Measurements from ENCODE around the gene ULK4.
"Not testable (repeated sequence)": the region's sequence is repeated elsewhere in the genome, so short reads cannot be mapped to it uniquely, and the experiment has no call there.

Gene ULK4

GRCh38 chr3:41290736-41291135 lies 671.2 kb downstream of the ULK4 start:
- no peak for DNase-seq

- no peak for DNase-seq
These were observed 671.6 kb downstream of the ULK4 start for GRCh38 chr3:41290306-41290705.

GRCh38 chr3:41288785-41289184 lies 673.1 kb downstream of the ULK4 start:
- no peak for DNase-seq

GRCh38 chr3:41286305-41286704 lies 675.6 kb downstream of the ULK4 start:
- DNase-seq: no peak

GRCh38 chr3:41284934-41285333 lies 677.0 kb downstream of the ULK4 start:
- not testable (repeated sequence) for DNase-seq

DNA sequence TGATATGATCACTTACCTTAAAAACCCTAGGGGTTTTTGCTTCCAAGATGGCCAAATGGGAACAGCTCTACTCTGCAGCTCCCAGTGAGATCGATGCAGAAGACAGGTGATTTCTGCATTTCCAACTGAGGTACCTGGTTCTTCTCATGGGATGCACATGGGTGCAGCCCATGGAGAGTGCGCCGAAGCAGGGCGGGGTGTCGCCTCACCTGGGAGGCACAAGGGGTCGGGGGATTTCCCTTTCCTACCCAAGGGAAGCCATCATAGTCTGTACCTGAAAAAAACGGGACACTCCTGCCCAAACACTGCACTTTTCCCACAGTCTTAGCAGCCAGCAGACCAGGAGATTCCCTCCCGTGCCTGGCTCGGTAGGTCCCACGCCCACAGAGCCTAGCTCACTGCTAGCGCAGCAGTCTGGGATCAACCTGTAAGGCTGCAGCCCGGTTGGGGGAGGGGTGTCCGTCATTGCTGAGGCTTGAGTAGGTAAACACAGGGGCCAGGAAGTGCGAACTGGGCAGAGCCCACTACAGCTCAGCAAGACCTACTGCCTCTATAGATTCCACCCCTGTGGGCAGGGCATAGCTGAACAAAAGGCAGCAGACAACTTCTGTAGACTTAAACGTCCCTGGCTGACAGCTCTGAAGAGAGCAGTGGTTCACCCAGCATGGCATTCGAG lies 684.0 kb downstream of the ULK4 start:
- no peak for DNase-seq

GRCh38 chr3:41276191-41276590 lies 685.7 kb downstream of the ULK4 start:
- no peak for DNase-seq

DNA sequence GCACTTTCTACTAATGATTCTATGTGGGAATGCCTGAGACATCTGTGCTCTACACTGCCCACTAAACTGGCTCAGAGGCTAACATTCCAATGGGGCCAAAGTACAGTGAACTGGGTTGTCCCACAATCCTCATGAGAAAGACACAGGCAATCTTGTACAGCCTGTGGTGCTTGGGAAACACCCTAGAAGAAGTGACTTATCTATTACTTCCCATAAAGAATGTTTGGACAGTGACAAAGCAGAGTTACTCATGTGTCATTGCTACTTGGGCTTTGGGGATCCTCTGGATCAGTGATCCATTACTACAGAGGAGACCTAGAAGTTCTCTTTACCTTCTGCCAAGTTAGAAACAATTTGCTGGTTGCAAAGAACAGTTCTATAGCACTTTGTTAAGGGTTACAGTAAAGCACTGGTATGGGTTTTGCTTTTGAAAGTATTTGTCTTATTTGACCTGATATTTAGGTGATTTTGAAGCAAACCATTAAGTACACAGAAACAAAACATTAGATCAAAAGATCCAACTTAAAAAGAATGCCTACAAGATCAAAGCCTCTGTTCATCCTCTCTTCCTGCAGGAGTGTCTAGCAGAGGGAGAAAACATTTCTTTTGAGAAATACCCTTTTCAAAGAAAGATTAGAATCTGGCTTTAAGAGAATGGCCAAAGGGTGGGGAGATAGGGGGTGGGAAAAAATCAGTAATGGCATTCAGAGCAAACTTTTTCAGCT lies 686.8 kb downstream of the ULK4 start:
- DNase-seq: no peak

GRCh38 chr3:41272667-41273066 lies 689.2 kb downstream of the ULK4 start:
- DNase-seq: no peak

DNA sequence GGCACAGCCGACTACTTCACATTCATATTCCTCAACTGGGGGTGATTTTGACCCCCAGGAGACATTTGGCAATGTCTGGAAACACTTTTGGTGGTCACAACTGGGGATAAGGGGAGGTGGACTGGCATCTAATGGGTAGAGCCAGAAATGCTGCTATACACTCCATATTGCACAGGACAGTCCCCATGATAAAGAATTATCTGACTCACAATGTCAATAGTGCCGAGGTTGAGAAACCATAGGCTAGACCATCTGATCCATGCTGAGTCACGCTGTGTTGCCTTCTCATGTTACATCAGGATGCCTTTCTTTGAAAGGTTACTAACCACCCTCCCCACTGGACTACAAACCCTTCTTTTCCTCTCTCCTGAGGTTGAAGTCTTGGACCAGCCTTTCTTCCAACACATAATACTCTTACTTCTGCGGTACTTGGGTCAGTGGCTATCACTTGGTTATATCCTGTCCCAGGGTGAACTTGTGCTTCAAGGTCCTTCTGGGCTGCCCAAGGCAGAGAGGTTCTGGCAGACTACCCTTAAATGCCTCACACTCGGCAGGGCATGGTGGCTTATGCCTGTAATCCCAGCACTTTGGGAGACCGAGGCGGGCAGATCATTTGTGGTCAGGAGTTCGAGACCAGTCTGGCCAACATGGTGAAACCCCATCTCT lies 693.8 kb downstream of the ULK4 start:
- no peak for DNase-seq

GRCh38 chr3:41265823-41266273 lies 696.1 kb downstream of the ULK4 start:
- DNase-seq: no peak

DNA sequence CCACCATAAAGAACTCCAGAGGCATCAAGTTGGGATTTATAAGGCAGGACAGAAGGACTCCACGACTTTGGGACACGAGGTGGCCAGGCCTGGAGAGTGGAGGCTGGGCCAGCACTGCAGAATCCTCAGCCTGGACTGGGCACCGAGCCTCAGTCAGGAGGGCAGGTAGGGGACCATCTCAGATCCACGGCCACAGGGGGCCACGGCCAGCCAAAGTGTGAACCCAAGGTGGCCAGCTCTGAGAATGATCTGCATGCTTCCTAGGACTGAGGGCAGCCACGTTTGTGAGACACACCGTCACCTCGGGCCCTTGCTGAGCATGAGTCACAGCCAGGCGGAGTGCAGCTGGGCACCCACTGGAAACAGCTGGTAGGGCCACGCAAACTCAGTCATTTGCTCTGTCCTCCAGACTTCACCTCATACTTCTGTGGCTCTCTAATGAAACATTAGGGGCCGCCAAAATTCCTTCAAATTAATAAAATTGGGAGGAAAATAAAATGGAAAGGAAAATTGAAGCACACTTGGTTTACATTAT lies 696.8 kb downstream of the ULK4 start:
- DNase-seq: no peak

- no peak for DNase-seq
These were observed 701.8 kb downstream of the ULK4 start for GRCh38 chr3:41260063-41260450.

DNA sequence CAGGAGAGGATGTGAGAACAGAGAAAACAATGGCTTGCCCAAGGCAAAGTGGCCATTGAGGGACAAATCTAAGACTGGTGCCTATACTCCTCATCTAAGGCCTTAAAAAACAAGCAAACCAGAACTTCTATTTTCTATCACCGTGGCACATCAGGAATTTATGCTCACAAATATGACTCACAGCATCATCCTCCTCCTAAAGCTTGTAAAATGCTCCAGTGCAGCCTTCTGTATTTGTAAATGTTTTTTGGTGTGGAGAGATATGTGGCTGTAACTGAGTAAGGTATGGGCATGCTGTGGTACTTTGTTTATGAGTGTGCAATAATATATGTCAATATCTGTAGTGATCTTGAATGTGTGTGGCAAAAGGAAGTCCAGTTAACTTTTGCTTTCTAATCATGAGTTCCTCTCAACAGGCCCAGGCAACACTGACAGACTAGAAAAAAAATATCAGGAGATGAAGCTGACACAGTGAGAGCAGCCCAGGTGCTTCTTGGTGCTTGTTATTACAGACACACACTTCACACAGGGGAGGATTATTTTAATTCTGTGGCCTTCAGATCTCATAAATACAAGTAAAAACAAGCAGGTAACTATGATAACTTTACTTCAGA lies 702.3 kb downstream of the ULK4 start:
- no peak for DNase-seq

DNA sequence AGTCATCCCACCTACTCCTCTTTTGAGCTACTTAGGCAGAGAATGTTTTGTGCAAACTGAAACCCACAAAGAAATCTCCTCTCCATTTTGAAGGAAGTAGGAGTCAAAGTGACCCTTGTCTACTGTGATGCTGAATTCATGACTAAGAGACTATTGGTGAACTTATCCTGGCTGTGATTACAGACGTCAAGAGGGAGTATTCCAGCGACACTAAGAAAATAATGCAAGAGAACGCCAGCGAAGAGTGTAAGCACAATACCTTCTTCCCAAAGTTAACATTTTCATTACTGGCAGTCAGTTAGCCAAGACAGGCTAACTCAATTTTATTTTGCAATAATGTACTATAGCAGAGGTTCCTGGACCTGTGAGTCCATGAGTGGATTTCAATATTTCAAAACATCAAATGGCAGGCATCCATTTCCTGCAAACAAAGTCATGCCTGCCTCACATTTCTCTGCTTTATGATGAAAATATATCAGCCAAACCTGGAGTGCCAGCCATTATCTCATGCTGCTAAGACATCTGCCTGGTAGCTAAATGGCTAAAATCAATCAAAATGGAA lies 703.6 kb downstream of the ULK4 start:
- no peak for DNase-seq

DNA sequence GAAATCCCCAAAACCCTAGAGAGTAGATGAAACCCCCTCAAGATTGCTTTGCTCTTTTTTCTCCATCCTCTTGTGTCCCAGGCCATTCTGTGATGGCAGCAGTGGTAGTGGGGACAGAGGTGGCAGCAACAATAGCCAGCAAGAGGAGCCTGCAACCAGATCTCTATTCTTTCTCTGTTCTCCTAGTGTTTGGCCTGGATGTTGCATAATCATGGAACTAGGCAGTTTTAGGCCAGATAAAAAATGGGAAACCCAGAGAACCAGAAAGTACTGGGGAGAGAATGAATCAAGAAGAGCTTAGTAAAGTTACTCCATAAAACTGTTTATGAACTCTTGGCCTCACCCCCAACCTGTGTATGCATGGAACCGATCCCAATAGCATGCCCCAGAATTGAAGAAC lies 710.3 kb downstream of the ULK4 start:
- DNase-seq: no peak

GRCh38 chr3:41250825-41251224 lies 711.1 kb downstream of the ULK4 start:
- no peak for DNase-seq

DNA sequence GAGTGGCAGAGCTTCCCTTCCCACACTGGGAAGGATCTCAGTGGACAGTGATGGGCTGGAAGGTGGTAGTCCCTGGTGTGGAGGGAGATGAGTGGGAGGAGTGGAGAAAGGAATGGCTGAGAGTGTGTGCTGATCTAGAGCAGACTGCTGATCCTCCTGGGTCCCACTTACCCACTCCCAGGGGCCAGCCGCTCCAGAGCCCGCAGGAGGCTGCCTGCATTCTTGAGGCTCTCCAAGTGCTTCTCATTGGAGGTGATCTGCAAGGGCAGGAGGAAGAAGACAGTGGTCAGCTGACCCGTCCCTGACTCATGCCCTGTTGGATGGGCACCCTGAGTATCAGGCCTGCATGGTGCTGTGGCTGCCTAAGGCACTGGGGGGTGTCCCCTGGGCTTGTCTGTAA lies 712.6 kb downstream of the ULK4 start:
- no peak for DNase-seq

DNA sequence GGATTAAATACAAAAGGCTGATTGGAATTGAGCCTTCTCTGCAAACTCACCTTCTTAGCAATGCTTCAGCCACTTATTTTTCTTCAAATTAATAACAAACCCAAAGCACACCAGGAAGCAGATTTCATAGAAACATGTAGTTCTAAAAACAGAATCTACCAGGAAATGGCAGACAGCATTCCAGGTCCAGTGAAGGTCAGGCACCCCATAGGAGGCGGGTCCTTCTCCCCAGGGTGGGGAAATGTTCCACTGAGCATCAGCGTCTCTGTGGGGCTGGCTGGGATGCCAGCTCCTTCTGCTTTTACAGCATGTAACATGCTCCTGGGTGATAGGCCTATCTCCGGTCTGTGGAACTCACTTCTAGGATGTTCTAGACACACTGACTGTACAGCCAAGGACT lies 713.4 kb downstream of the ULK4 start:
- DNase-seq: no peak

DNA sequence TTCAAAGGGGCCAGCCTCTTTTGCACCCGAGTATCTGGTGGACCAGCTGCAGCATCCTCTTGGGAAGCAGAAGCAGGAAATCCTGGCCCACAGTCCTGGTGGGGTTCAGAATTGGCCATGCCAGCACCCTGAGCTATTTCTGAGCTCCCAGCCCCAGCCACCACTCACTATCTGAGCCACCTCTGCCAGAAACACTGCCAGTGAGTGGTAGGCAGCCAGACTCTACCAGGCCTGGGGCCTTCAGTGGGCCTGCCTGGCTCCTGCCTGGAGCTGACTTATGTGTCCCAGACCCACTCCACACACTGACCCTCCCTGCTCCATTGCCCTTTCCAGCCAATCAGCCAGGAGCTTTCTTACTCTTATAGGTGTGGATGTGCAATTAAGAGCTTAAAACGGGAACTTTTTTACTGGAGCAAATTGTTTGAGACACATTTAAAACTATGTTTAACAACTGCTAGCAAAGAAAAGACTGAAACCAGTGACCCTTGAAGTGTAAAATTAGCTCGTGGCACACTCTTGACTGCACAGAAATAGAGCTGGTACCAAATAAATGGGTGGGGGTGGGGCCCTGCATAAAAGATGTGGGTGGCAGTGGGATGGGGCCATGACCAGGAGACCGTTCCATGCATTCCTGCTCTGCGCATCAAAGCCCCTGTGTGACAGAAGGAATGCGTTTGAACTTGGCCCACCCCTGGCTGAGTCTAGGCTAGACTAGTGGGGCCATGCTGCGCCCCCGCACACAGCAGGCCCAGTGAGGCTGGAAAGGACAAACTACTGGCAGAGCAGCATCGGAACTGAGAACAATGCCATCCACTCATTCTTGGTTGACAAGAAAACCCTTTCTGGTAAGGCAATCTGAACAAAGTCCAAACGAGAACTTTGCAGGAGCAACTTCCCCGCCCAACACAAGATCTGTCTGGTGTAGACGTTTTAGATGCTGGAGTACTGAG lies 714.6 kb downstream of the ULK4 start:
- no peak for DNase-seq

DNA sequence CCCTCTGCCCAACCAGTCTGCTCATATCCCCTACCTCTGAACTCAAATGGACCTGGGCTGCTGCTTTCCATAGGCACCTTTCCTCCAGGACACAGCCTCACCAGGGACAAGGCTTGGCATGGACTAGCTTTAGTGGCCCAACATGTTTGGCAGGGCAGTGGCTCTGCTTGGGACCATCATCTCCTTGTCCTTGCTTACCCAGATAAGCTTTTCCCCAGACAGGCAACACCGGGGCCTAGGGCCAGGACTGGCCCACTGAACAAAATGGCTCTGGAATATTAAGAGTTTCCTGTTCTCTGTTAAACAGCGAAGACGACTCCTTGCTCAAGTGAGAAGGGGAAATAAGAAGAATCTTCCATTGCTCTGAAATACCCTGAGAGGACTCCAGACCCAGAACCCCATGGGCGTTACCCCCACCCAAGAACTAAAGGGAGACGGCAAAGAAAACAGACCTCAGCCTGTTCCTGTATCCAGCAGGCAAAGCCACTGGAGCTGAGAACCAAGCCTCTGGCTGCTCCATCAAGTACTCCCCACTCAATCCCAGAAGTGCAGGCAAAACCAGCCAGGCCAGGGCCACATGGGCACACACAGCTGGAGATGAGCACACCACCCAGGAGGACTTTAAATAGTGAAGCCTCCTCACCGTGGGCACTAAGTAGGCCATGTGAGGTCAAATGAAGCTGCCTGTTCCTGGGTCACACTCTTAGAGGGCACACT lies 717.1 kb downstream of the ULK4 start:
- no peak for DNase-seq
